Measurements from ENCODE around the gene PUM2. TPM values are rescaled to one million over a fixed set of nuclear protein-coding genes. Genes with fewer than 3 reads are reported as not detected.

Gene PUM2
- total RNA-seq, 1 experiment from 2014 or later: 85.6 TPM

- in situ Hi-C loops (cut with HindIII; ENCODE audit: low pct_unique_long_range_greater_than_20kb, low sequenced_read_pairs) (no loop called here), intact Hi-C loops (cut with micrococcal nuclease; ENCODE audit: unreplicated experiment) (no loop called here)
- no peaks in the 10 kb centered on the region for H3K9me3 ChIP-seq (ENCODE audit: control insufficient read depth, insufficient read depth, low read depth, low read length)
- peak; percentile 91 for TF ChIP-seq CTCF (IDR thresholded peaks at IDR 0.05)
- no peak for TF ChIP-seq REST (IDR thresholded peaks at IDR 0.05; ENCODE audit: insufficient read depth in 1 of 2, low read depth in 2 of 2, low read length in 1 of 2)
- H3K27ac ChIP-seq (ENCODE audit: low read length): no peak overlapping the region
- H3K27me3 ChIP-seq (ENCODE audit: control insufficient read depth, insufficient read depth, low read length): no peaks in the 10 kb centered on the region
- CTCF ChIA-PET: interaction anchor here (0.6 to 1.3 kb wide), 4 partner anchors 13 to 230 kb away, joined by 3 to 14 read pairs (median 4); no protein-coding TSS in a partner anchor
- DNase-seq (ENCODE audit: low read depth, low spot score) (no peak), ATAC-seq (peak; percentile 99)
- no TSS peak for BruUV-seq (replicated peaks)
- POLR2A ChIA-PET: no interaction called here
- H3K36me3 ChIP-seq (ENCODE audit: control insufficient read depth, insufficient read depth, low read length): no peaks in the 10 kb centered on the region
- H3K4me3 ChIP-seq (ENCODE audit: low read depth in 2 of 2, low read length in 2 of 2): no peak overlapping the region
- H3K4me1 ChIP-seq (ENCODE audit: control insufficient read depth, insufficient read depth, low read length): no peaks in the 10 kb centered on the region; the same call in 1 of the 2 replicates
These were observed 28.4 kb upstream of the PUM2 start for GRCh38 chr2:20378891-20379519.

GRCh38 chr2:20378341-20378740 is 27.7 kb upstream of the PUM2 start:
- H3K4me3 ChIP-seq (ENCODE audit: low read depth in 2 of 2, low read length in 2 of 2): no peak overlapping the region
- no peak for DNase-seq (ENCODE audit: low read depth, low spot score)
- intact Hi-C loops (cut with micrococcal nuclease; ENCODE audit: unreplicated experiment): no loop called here
- no peaks in the 10 kb centered on the region for H3K9me3 ChIP-seq (ENCODE audit: control insufficient read depth, insufficient read depth, low read depth, low read length)
- H3K4me1 ChIP-seq (ENCODE audit: control insufficient read depth, insufficient read depth, low read length): no peaks in the 10 kb centered on the region; the same call in 1 of the 2 replicates
- ChIA-PET POLR2A (no interaction called here), CTCF (interaction anchor here (0.7 to 1.3 kb wide), 2 partner anchors 18 to 33 kb away, joined by 3 to 14 read pairs; no protein-coding TSS in a partner anchor)
- ATAC-seq: no peak
- no peak overlapping the region for H3K27ac ChIP-seq (ENCODE audit: low read length)
- H3K36me3 ChIP-seq (ENCODE audit: control insufficient read depth, insufficient read depth, low read length): no peaks in the 10 kb centered on the region
- in situ Hi-C loops (cut with HindIII; ENCODE audit: low pct_unique_long_range_greater_than_20kb, low sequenced_read_pairs): no loop called here
- no peaks in the 10 kb centered on the region for H3K27me3 ChIP-seq (ENCODE audit: control insufficient read depth, insufficient read depth, low read length)
- TF ChIP-seq TCF7L2 (IDR thresholded peaks at IDR 0.05; ENCODE audit: low read depth, low read length) (no peak), CTCF (IDR thresholded peaks at IDR 0.05) (no peak), REST (IDR thresholded peaks at IDR 0.05; ENCODE audit: insufficient read depth in 1 of 2, low read depth in 2 of 2, low read length in 1 of 2) (no peak), SIN3A (IDR thresholded peaks at IDR 0.05; ENCODE audit: borderline replicate concordance, insufficient read depth, low read depth, low read length) (no peak), POLR2AphosphoS5 (IDR thresholded peaks at IDR 0.05; ENCODE audit: low read depth, low read length) (no peak)
- BruUV-seq (replicated peaks): no TSS peak
